CD4-positive, alpha-beta T cell treated with Interleukin-4 for 1 hour (primary cell): ENCODE data around the gene CHRNB1.

ENCODE experiments used
- DNase-seq, 2 donors: peaks; one replicate each; pipeline ENCODE4 v3.0.0-alpha.2; 2020 to 2022

The CHRNB1 gene

DNA sequence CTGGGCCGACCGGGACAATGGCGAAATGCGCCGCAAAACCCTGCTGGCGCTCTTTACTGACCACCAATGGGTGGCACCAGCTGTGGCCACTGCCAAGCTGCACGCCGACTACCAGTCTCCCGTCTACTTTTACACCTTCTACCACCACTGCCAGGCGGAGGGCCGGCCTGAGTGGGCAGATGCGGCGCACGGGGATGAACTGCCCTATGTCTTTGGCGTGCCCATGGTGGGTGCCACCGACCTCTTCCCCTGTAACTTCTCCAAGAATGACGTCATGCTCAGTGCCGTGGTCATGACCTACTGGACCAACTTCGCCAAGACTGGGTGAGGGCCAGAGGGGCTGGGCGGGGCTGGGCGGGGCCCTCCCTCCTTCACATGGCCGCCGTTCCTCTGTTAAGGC, 29.1 kb upstream of the CHRNB1 start:
- DNase-seq, result no peak

DNA sequence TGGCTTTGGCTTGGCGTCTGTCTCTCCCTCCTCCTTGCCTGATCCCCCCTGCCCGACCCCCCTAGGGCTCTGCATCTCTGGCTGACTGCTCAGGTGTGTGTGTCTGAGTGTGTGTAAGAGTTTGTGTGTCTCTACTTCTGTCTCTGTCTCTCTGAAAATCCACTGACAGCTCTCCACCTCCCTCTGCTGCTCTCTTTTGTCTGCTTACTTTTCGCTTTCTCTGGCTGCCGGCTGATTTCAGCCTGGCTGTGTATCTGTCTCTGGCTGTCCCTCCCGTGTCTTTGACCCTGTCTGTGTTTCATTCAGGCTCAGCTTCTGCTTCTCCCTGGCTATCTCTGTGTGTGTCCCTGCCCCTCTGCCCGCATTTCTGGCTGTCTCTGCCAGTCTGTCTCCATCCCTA, 28.5 kb upstream of the CHRNB1 start:
- DNase-seq, result no peak

- no peak for DNase-seq
Measured at GRCh38 chr17:7417056-7417655, 27.7 kb upstream of the CHRNB1 start.

- no peak for DNase-seq
Measured at GRCh38 chr17:7418472-7419152, 26.2 kb upstream of the CHRNB1 start.

DNA sequence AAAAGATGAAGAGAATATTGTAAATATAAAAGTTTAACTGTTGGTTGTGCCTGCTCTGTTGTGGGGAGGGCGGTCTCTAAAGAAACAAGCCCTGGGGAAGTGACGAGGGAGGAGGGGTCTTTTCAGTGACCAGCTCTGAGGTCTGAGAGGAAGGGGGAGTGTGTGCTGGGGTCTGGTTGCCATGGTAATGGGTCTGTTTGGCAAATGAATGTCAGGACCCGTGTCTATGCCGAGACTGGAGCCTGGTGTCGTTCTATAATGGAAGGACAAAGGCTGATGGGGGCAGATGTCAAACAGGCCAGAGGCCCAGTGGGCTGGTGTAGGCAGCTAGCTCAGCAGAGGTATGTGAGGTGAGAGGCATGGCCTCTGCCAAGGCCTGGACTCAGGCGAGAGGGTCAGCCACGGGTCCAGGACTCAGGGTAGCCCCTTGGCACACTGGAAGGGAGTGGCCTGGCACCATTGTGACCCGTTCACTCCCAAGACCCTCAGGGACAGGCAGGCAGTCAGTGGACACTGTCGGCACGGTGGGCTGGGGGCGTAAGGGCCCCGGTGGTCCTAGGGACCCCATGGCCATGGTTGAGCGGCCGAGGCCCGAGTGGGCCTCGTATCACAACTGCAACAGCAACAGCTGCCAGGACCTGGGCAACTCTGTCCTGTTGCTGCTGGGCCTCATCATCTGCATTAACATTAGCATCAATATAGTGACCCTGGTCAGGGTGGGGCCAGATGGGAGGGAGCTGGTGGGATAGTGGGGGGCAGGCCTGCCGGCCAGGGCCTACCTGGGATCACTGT, 24.8 kb upstream of the CHRNB1 start, which contains the start of gene SPEM1:
Gene SPEM1 (plus strand): TSS at position 506 of the 792 bp plus-strand sequence. CDS start 61 bp downstream, at position 567.
- no peak for DNase-seq

- no peak for DNase-seq
Measured at GRCh38 chr17:7421186-7421585, 23.7 kb upstream of the CHRNB1 start.

DNA sequence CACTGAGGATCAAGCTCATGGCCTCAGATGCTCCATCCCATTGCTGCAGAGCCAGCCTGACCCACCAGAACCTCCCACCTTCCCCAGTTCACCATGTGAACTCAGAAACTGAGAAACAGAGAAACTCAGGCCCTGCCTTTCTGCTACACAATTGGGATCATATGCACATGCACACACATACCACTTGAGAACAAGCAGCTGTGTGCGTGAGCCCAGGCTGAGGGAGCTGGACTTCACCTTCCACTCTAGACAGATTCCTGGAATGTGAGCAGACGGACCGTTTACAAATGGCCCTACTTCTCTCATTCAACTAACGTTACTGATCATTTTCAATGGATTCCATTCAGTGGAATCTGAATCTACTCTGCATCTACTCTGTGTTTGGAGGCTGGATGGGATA, 21.2 kb upstream of the CHRNB1 start:
- DNase-seq, result no peak

DNA sequence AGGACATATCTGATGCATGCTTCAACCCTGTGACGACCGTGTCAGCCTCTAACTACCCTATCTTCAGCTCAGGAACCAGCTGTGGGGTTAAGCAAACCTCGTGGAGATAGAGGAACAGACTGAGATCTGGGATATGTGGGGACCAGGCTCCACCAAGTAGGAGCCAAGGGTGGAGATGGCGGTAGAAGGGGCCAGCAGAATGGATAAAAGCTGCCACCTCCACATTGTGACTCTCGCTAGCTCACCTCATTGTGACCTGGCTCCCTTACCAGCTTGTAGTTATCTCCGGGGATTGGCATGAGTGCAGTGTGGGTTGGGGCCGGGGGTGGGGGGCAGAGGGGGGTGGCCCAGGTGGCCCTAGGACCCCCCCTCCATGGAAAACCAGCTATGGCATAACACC, 19.5 kb upstream of the CHRNB1 start, which contains the start of gene SPEM2:
Gene SPEM2 (plus strand): TSS at position 301 of the 400 bp plus-strand sequence. CDS start 73 bp downstream, at position 374.
- DNase-seq, result no peak

DNA sequence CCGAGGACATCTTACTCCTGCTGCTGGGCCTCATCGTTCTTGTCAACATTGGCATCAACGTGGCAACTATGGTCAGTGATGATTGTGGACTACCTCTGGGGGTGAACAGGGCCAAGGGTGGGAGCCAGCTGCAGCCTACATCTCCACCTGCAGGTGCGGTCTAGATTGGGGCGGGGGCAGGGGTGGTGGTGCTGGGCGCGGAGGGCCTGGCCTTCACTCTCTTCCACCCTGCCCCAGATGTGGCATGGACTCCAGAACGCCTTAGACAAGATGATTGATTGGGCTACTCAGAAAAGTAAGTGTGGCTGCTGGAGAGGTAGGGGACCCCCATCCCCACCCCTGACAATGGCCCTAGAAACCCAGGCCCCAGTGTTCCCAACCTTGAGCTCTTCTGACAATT, 19.1 kb upstream of the CHRNB1 start:
- no peak for DNase-seq

DNA sequence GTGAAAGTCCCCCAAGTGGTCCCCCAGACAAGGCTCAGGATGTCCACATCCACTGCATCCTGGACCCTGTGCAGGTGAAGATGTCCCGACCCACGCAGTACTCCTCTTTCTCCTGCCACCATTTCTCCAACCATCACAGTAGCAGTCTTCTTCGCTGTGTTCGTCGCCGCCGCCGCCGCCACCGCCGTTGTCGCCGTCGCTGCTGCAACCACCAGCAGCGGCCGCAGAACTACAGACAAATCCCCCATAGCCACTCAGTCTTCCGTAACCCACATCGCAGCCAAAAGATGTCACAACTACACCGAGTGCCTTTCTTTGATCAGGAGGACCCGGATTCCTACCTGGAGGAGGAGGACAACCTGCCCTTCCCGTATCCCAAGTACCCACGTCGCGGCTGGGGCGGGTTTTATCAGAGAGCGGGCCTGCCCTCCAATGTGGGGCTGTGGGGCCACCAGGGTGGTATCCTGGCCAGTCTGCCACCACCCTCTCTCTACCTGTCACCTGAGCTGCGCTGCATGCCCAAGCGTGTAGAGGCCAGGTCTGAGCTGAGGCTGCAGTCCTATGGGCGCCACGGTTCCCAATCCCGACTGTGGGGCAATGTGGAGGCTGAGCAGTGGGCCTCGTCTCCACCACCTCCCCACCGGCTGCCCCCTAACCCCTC, 18.5 kb upstream of the CHRNB1 start:
- DNase-seq, result no peak

DNA sequence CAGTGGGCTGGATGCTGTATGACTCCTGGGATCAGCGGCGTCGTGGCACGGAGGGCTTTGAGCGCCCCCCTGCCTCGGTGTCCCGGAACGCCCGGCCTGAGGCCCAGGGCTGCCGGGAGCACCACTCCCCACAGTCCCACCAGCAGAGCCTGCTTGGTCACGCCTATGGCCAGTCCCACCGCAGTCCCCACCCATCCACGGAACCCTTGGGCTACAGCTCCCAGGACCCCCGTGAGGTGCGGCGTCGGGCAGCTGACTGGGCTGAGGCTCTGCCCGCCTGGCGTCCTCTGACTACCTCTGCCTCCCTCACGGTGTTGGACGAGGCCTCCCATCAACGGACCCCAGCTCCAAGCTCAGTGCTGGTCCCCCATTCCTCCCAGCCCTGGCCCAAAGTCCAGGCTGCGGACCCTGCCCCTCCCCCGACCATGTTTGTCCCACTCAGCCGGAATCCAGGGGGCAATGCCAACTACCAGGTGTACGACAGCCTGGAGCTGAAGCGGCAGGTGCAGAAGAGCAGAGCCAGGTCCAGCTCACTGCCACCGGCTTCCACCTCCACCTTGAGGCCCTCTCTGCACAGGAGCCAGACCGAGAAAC, 17.9 kb upstream of the CHRNB1 start:
- DNase-seq, result no peak

GRCh38 chr17:7427549-7427948, 17.3 kb upstream of the CHRNB1 start:
- DNase-seq, result no peak

DNA sequence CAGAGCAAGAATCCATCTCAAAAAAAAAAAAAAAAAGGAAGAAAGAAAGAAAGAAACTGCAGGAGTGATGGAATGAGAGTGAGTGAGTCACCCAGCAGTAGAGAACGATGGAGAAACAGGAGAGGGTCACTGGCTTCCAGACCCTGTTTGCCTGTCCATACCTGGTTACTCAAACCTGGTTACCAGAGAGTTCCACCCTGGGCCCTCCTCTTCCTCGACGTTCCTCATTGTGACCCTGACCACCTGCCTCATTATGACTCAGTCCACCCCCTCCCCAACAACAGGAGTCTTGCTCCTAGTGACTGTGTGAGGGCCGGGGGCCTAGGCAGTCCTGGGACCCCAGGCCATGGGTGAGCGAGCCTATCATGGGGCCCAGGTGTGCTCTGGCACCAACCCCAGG, 16.3 kb upstream of the CHRNB1 start, which contains the start of gene SPEM3:
Gene SPEM3 (plus strand): TSS at position 301 of the 400 bp plus-strand sequence. CDS start 46 bp downstream, at position 347.
- no peak for DNase-seq

GRCh38 chr17:7429722-7430121, 15.1 kb upstream of the CHRNB1 start:
- no peak for DNase-seq

- no peak for DNase-seq
Measured at GRCh38 chr17:7431231-7431630, 13.6 kb upstream of the CHRNB1 start.

DNA sequence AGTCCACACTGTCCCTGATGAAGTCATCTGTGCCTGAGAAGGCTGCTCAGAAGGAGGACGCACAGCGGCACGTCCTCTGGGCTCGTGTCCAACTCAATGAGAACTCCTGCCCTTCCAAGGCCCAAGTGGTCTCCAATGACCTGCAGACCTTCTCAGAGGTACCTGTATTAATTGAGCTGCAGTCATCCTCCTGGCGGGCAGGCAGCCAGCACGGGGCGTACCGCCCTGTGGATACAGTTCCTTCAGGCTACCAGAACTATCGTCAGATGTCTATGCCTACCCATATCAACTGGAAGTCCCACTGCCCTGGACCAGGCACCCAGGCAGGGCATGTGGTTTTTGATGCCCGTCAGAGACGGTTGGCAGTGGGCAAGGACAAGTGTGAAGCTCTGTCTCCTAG, 12.6 kb upstream of the CHRNB1 start:
- DNase-seq, result no peak

DNA sequence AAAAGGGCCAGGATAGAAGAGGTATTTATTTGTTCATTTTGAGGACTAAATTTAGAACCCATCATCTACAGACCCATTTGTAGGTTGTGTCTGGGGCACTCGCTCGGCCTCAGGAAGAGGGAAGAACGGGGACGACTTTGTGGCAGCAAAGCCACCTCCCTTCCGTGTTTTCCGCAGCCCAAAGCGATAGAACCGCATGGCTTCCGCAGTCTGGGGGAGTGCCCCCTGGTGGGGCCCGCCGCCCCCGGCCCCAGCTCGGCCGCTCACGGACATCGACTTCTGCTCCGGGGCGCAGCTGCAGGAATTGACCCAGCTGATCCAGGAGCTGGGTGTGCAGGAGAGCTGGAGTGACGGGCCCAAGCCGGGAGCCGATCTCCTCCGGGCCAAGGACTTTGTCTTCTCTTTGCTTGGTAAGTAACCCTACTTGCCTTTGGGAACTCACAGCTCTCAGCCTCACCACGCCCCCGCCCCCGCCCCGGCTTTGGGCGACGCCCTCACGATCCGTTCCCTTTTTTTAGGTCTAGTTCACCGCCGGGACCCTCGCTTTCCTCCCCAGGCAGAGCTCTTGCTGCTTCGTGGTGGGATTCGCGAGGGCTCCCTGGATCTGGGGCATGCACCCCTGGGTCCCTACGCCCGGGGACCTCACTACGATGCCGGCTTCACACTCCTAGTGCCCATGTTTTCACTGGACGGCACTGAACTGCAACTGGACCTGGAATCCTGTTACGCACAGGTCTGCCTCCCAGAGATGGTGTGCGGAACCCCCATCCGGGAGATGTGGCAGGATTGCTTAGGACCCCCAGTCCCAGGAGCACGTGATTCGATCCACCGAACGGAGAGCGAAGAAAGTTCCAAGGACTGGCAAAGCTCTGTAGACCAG, 8.9 kb upstream of the CHRNB1 start:
- DNase-seq, result peak; percentile 49 to 63

DNA sequence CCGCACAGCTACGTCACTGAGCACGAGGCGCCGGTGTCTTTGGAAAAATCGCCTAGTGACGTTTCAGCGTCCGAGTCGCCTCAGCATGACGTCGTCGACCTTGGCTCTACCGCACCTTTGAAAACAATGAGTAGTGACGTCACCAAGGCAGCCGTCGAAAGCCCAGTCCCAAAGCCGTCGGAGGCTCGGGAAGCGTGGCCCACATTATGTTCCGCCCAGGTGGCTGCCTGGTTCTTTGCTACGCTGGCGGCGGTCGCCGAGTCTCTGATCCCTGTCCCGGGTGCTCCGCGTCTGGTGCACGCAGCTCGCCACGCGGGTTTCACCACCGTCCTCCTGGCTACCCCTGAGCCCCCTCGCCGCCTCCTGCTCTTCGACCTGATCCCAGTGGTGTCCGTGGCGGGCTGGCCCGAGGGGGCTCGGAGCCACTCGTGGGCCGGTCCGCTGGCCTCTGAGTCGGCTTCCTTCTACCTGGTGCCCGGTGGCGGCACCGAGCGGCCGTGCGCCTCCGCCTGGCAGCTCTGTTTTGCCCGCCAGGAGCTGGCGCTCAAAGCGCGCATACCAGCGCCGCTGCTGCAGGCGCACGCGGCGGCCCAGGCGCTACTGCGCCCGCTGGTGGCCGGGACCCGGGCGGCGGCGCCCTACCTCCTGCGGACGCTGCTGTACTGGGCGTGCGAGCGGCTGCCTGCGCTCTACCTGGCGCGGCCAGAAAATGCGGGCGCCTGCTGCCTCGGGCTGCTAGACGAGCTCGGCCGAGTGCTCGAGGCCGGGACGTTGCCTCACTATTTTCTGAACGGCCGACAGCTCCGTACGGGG, 8.1 kb upstream of the CHRNB1 start:
- peak; percentile 82 to 83 for DNase-seq

GRCh38 chr17:7437369-7437863, 7.4 kb upstream of the CHRNB1 start:
- DNase-seq, result no peak

- DNase-seq, result peak; percentile 53 to 64
Measured at GRCh38 chr17:7437950-7438614, 6.8 kb upstream of the CHRNB1 start.
